Body of pancreas (tissue), 4 donors: Measurements from ENCODE around the gene EDIL3. TPM values are rescaled to one million over a fixed set of nuclear protein-coding genes. Genes with fewer than 3 reads are reported as not detected.

Experiments used
- ATAC-seq: fragments of 150-250 bp; one replicate; pipeline ENCODE4 v1.9.1; 2016
- DNase-seq, 4 donors: peaks; one replicate each; pipeline ENCODE4 v3.0.0-alpha.2; 2019
- H3K27ac ChIP-seq, 4 donors: fragments of 200-600 bp; sonication (generic); 1 replicate in 3 of 4; 2 replicates in 1 of 4; pipeline versions ENCODE4 v1.5.1 to v1.6.1; 2016 to 2019; ENCODE audit warnings: mild to moderate bottlenecking in 1 of 4, mixed read lengths in 1 of 4, moderate library complexity in 1 of 4
- H3K27me3 ChIP-seq, 2 donors: fragments of 200-600 bp; sonication (generic); one replicate each; pipeline ENCODE4 v1.6.0; 2016; ENCODE audit warnings: mild to moderate bottlenecking in 1 of 2
- H3K36me3 ChIP-seq, 2 donors: fragments of 200-600 bp; sonication (generic); replicated peaks in 1 of 2; 2 replicates each; pipeline ENCODE4 v1.5.1; 2016; ENCODE audit warnings: low read depth in 2 of 2; ENCODE audit not compliant: insufficient read depth in 1 of 2
- H3K4me1 ChIP-seq: fragments of 200-600 bp; sonication (generic); one replicate; pipeline ENCODE4 v1.6.0; 2016
- H3K4me3 ChIP-seq, 2 donors: fragments of 200-600 bp; sonication (generic); 1 replicate in 1 of 2; 2 replicates in 1 of 2; pipeline ENCODE4 v1.5.1; 2016 to 2019
- H3K9me3 ChIP-seq, 3 donors: fragments of 200-600 bp; sonication (generic); 1 replicate in 2 of 3; 2 replicates in 1 of 3; pipeline ENCODE4 v1.5.1; 2016
- CTCF ChIP-seq, 7 experiments: fragments of 450-650 bp in 4 of 7; fragments of 200-600 bp in 3 of 7; sonication (generic) in 3 of 7; IDR thresholded peaks; one replicate each; pipeline ENCODE4 v1.5.1; 2016 to 2019; ENCODE audit warnings: antibody characterized with exemption in 7 of 7
- POLR2A ChIP-seq, 3 donors: fragments of 450-650 bp; IDR thresholded peaks; one replicate each; pipeline ENCODE4 v1.6.1; 2016; ENCODE audit warnings: antibody characterized with exemption in 3 of 3, mild to moderate bottlenecking in 2 of 3
- WGBS, 2 donors: methylation state at CpG; one replicate each; pipeline ENCODE4 v1.1.5; 2017; 5-methylcytosine and 5-hydroxymethylcytosine counted together
- intact Hi-C: fragments of 100-400 bp; cut with DNase I; formaldehyde crosslinking; loops from one replicate; pipeline ENCODE4 v1.15.1; 2023
- total RNA-seq, 2 donors: library from RNA; depleted of rRNA; stranded (reverse); fragments of >200 nt; gene quantifications; one replicate each; pipeline ENCODE4 v1.1.0, GENCODE V29; 2016

The EDIL3 gene
- total RNA-seq, 2 donors from 2014 or later, result 2.3 to 4.7 TPM

GRCh38 chr5:84287951-84288350 is 96.7 kb downstream of the EDIL3 start:
- Histone ChIP-seq H3K4me3 (no peak overlapping the region), H3K27ac (no peak overlapping the region), H3K36me3 (no peaks in the 10 kb centered on the region), H3K4me1 (no peaks in the 10 kb centered on the region), H3K9me3 (no peaks in the 10 kb centered on the region), H3K27me3 (no peaks in the 10 kb centered on the region)
- TF ChIP-seq POLR2A (IDR thresholded peaks at IDR 0.05), result no peak
- TF ChIP-seq CTCF (IDR thresholded peaks at IDR 0.05), result no peak
- 49 to 62% methylated on average over 4 of the region's 4 CpGs for WGBS, 2 donors
- no peak for ATAC-seq
- intact Hi-C loops, result no loop called here
- no peak for DNase-seq

- Histone ChIP-seq H3K27ac (no peak overlapping the region), H3K4me3 (no peak overlapping the region), H3K4me1 (no peaks in the 10 kb centered on the region), H3K27me3 (no peaks in the 10 kb centered on the region), H3K9me3 (no peaks in the 10 kb centered on the region), H3K36me3 (no peaks in the 10 kb centered on the region)
- no peak for TF ChIP-seq CTCF (IDR thresholded peaks at IDR 0.05)
- intact Hi-C loops, result no loop called here
- ATAC-seq (no peak), DNase-seq (no peak)
Observed at GRCh38 chr5:84286662-84287061, 98.0 kb downstream of the EDIL3 start.

- Histone ChIP-seq H3K27me3 (no peaks in the 10 kb centered on the region), H3K4me3 (no peak overlapping the region), H3K9me3 (no peaks in the 10 kb centered on the region), H3K27ac (no peak overlapping the region), H3K36me3 (no peaks in the 10 kb centered on the region), H3K4me1 (no peaks in the 10 kb centered on the region)
- DNase-seq (no peak), ATAC-seq (no peak)
- intact Hi-C loops, result no loop called here
- TF ChIP-seq POLR2A (IDR thresholded peaks at IDR 0.05) (no peak), CTCF (IDR thresholded peaks at IDR 0.05) (no peak)
- WGBS, 2 donors, result 65 to 72% methylated on average over 8 of the region's 8 CpGs
Observed at GRCh38 chr5:84285641-84286637, 98.7 kb downstream of the EDIL3 start.

GRCh38 chr5:84281383-84281782 is 103.3 kb downstream of the EDIL3 start:
- ATAC-seq, result no peak
- TF ChIP-seq CTCF (IDR thresholded peaks at IDR 0.05), result no peak
- no peak for TF ChIP-seq POLR2A (IDR thresholded peaks at IDR 0.05)
- no peak for DNase-seq
- no peaks in the 10 kb centered on the region for H3K4me1 ChIP-seq
- H3K27ac ChIP-seq, result no peak overlapping the region
- H3K27me3 ChIP-seq, result no peaks in the 10 kb centered on the region
- no peaks in the 10 kb centered on the region for H3K9me3 ChIP-seq
- H3K36me3 ChIP-seq, result no peaks in the 10 kb centered on the region
- intact Hi-C loops, result no loop called here
- H3K4me3 ChIP-seq, result no peak overlapping the region

- Histone ChIP-seq H3K4me1 (no peaks in the 10 kb centered on the region), H3K9me3 (no peaks in the 10 kb centered on the region), H3K36me3 (no peaks in the 10 kb centered on the region), H3K27me3 (no peaks in the 10 kb centered on the region), H3K27ac (no peak overlapping the region), H3K4me3 (no peak overlapping the region)
- intact Hi-C loops, result no loop called here
- TF ChIP-seq POLR2A (IDR thresholded peaks at IDR 0.05) (no peak), CTCF (IDR thresholded peaks at IDR 0.05) (no peak)
- no peak for ATAC-seq
- no peak for DNase-seq
Observed at GRCh38 chr5:84279234-84279633, 105.4 kb downstream of the EDIL3 start.
